NCI-H82 (cell line): ENCODE data around the gene TBATA.

Experiments used
- DNase-seq: peaks from one replicate; lab custom pipeline; 2025; lab: John Stamatoyannopoulos, UW

The TBATA gene

DNA sequence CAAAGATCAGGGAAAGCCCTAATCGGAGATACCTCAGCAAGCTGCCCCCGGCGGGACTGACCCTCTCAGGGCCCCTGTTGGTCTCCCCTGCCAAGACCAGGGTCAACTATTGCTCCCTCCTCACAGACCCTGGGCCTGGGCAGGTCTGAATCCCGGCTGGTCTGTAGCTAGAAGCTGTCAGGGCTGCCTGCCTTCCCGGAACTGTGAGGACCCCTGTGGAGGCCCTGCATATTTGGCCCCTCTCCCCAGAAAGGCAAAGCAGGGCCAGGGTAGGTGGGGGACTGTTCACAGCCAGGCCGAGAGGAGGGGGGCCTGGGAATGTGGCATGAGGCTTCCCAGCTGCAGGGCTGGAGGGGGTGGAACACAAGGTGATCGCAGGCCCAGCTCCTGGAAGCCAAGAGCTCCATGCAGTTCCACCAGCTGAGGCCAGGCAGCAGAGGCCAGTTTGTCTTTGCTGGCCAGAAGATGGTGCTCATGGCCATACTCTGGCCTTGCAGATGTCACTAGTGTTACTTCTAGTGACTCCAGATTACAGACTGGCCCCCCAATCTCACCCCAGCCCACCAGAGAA lies 24.1 kb downstream of the TBATA start:
- DNase-seq = no peak

- DNase-seq = no peak
These were observed 24.8 kb downstream of the TBATA start for GRCh38 chr10:70760271-70760787.

GRCh38 chr10:70759781-70760180 lies 25.4 kb downstream of the TBATA start:
- DNase-seq = no peak

DNA sequence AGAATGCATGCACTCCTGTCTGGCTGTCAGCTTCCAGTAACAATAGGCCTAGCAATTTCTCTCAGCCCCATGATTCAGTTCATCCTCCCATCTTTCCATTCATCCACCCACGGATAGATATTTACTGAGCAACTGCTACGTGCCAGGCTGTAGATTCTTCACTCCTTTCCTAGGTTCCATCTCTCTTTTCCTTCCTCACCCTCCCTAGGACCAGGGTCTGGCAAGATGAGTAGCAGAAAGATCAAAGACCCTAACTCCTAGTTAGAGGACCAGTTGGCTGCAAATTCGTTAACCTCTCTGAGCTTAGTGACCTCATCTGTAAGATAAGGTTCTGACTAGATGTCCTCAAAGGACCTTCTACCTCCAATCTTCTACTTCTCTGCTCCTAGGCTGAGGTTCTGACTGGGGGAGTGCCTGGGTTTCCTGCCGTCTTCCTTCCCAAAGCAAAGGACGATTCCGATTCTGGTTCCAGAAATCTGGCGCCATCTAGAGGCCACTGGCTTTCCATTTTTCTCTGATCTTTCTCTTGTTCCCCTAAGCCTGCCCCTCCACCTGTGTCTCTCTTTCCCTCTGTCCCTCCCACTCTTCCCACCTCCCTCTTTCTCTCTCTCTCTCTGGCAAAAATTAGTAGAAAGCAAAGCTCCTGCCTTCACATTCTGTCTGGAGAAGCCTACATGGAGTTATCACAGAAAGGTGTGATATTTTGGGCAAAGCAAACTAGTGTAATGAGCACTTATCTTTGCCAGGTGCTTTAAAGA lies 26.2 kb downstream of the TBATA start:
- peak; percentile 85 for DNase-seq

DNA sequence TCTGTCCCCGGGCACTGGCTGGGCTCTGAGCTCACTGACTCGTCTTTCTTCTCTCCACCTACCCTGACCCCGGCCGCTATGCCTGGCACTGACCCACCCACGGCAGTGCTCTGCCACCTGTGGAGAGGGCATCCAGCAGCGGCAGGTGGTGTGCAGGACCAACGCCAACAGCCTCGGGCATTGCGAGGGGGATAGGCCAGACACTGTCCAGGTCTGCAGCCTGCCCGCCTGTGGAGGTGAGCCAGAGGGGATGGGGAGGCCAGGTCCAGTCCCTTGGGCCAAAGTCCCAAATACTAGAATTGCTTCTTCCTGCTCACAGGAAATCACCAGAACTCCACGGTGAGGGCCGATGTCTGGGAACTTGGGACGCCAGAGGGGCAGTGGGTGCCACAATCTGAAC lies 27.3 kb downstream of the TBATA start:
- DNase-seq = no peak

GRCh38 chr10:70756700-70757360 lies 28.3 kb downstream of the TBATA start:
- DNase-seq = no peak

DNA sequence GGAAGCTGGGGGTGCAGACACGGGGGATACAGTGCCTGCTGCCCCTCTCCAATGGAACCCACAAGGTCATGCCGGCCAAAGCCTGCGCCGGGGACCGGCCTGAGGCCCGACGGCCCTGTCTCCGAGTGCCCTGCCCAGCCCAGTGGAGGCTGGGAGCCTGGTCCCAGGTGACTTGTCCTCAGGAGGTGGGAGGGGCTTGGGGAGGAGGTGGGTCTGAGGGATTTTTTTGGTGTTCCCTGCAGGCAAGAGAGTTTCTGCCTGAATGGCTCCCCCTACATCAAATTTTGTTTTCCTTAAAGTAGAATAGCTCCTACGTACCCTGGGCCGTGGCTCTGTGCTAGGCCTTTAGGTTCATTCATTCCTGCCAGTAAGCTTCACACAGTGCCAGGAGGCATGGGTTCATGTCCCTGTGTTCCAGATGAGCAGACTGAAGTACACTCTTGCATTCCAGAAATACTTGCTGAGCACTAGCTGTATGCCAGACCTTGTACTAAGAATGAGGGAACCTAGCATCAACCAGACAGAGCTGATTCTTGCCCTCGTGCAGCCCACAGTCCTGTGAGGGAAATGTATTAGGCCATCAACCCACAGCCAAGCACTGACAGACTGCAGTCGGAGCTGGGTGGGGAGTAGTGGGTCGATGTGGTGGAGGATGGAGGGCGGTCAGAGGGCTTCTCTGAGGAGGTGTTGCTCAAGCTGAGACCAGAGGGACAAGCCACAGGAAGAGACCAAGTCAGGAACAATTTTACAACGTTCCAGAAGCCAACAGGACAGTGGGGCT lies 31.1 kb downstream of the TBATA start:
- no peak for DNase-seq

- DNase-seq = no peak
These were observed 32.0 kb downstream of the TBATA start for GRCh38 chr10:70753026-70753663.

GRCh38 chr10:70752571-70752970 lies 32.6 kb downstream of the TBATA start:
- DNase-seq = no peak

GRCh38 chr10:70751991-70752390 lies 33.2 kb downstream of the TBATA start:
- no peak for DNase-seq

DNA sequence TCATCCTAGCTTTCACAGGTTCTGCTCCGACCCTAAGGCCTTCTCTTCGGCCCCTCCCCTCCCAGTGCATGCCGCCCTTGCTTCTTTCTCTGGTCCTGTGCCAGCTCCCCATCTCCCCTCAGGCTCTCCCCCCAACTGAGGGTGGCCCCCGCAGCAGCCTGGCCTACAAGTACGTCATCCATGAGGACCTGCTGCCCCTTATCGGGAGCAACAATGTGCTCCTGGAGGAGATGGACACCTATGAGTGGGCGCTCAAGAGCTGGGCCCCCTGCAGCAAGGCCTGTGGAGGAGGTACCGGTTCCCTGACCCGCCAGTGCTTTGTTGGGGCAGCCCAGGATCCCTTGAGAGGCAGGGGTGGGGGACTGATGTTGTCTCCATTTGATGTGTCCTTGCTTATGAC lies 33.8 kb downstream of the TBATA start:
- no peak for DNase-seq

DNA sequence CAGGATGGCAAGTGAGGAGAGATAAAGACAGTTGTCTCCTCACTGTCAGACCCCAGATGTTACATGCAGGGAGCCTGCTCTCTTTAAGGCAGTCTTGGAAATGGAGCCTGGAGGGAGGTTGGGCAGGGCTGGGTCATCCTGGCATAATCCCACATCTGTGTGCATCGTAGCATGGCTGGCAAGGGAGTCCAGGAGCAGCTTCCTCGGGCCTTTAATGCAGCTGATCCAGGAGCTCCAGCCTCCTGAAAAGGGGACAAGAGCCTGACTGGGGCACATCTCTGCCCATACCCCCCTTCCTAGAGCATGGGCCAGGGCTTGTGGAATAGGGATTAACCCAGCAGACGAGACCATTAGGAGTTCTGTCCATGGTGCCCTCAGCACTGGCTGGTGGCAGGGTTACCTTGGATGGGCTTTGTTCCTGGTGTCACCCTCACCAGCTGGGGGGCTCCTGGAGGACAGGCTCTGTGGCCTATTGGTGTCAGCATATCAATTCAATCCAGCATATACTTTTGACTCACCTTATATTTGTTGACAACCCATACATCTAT lies 34.9 kb downstream of the TBATA start:
- DNase-seq = no peak

DNA sequence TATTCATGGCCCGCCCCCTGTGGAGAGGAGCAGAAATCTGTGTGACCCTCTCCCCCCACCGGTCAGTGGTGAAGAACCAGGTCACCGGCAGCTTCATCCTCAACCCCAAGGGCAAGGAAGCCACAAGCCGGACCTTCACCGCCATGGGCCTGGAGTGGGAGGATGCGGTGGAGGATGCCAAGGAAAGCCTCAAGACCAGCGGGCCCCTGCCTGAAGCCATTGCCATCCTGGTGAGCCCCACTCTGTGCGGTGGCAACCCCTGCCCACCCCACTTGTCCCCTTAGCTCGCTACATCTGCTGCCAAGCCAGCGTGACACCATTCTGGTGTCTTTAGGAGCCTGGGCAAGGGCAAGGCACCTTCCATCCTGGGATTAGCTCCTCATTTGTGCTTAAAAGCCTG lies 35.4 kb downstream of the TBATA start:
- DNase-seq = no peak

DNA sequence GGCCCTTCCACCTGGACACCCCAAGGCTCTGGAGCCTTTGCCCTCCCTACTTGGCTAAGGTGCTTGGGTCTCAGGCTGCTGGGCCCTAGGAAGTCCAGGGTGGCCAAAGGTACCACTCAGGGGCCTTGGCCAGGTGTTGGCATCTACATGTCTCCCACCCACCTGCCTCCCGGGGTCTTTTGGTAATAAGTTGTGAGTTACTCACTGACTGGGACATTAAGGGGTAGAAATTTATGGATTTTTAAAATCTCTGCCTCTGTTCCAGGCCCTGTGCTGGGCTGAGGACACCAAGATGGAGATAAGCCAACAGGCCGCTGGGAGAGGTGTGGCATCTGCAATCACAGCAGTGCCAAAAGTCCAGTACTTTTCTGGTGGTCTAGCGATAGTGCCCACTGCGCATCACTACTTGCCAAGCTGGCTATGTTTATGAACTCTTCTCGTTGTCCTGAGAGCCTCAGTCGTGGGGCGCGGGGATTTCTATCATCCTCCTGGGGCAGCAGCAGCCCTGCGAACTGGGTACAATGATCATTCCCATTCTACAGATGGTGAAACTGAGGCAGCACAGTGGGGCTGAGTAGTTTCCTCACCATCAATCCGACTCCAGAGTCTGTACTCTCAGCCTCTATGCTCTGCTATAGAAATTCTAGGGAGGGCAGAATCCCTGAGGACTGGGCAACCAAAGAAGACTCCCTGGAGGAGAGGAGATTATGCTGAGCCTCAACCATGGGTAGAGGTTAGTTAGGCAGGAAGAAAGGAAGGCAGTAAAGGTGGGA lies 36.2 kb downstream of the TBATA start:
- DNase-seq = no peak

DNA sequence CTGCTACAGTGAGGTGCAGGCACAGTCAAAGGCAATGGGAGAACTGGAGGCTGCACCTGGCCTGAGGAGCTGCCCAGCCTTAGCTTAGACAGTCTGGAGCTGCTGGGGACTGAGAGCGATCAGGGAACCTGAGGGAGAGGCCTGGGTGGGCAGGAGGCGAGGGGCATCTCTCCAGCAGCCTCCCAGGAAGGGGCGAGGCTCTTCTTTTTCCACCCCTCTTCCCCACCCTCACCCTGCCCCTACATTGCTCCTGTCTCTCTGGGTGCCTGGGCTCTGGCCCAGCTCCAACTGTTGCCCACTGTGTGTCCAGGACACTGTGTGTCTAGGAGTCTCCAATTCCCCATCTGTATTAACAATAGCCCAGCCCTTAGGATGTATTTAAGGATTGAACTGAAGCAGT lies 36.9 kb downstream of the TBATA start:
- no peak for DNase-seq

DNA sequence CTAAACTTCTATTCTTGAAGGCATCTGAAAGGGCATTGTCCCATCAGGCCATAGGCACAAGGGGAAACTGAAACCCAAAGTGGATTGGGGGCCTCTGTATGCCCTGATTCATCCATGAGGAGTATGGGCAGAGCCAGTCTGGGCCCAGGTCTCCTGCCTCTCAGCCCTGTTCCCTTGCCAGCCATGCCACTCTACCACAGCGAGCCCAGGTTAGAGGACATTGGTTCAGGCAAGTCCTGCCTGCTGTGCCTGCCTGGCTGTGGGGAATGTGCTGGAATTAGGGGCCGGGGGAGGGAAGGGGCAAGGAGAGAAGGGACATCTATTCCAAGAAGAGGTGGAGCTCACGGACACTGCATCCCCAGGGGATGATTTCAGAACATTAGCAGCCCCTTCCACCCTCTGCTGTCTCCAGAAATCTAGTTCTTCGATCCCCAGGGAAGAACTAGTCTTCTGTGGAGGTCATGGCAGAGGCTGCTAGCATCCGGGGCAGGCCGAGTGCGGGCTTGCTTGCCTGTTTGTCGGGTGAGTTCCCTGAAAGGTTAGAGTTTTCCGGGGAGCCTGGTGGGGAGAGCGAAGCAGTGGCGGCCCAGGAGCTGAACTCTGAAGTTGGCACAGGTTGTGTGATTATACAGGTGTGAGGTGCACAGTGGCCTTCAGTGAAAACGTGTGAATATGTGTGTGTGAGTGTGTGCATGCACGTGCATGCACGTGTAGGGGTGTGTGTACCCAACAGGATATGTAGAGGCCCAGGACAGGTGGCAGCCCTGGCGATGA lies 37.8 kb downstream of the TBATA start:
- no peak for DNase-seq

- no peak for DNase-seq
These were observed 39.6 kb downstream of the TBATA start for GRCh38 chr10:70745555-70745954.

- DNase-seq = no peak
These were observed 40.5 kb downstream of the TBATA start for GRCh38 chr10:70744617-70745143.

DNA sequence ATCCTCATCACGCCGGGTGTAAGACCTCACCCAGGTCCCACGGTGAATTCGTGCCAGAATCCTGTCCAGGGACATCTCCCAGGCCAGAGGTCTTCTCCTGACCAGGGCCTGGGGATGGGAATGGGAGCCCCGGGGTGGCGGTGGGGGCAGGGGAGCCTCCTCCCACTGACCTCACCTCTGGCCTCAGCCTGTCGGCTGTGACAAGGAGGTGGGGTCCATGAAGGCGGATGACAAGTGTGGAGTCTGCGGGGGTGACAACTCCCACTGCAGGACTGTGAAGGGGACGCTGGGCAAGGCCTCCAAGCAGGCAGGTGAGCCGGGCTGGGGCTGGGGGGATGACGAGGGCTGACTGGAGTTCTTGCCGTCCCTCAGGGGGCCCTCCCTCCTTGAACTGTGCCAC lies 41.3 kb downstream of the TBATA start:
- DNase-seq = no peak

DNA sequence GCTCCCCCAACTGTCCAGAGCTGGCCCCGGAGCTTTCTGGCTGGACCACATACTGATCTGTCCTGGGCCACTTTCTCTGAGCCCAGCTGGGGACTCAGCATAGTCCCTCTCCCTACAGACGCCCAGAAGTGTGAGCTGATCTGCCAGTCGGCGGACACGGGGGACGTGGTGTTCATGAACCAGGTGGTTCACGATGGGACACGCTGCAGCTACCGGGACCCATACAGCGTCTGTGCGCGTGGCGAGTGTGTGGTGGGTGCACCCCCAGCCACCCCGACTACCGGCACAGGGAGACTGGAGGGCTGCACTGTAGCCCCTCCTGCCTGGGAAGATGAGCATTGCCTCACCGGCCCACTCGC lies 41.8 kb downstream of the TBATA start:
- no peak for DNase-seq
